CD4-positive, alpha-beta T cell treated with Interferon alpha-2 for 1 hour (primary cell): ENCODE data around the gene ZC3HAV1L.
"Not testable (repeated sequence)": the region's sequence is repeated elsewhere in the genome, so short reads cannot be mapped to it uniquely, and the experiment has no call there.

Source experiments
- DNase-seq, 2 donors: peaks; one replicate each; pipeline ENCODE4 v3.0.0-alpha.2; 2020 to 2022

The ZC3HAV1L gene

GRCh38 chr7:139051655-139052054, 15.8 kb upstream of the ZC3HAV1L start:
- no peak for DNase-seq

GRCh38 chr7:139049936-139050335, 14.1 kb upstream of the ZC3HAV1L start:
- DNase-seq = no peak

GRCh38 chr7:139049111-139049510, 13.3 kb upstream of the ZC3HAV1L start:
- no peak for DNase-seq

GRCh38 chr7:139047970-139048369, 12.1 kb upstream of the ZC3HAV1L start:
- no peak for DNase-seq

GRCh38 chr7:139046143-139046542, 10.3 kb upstream of the ZC3HAV1L start:
- no peak for DNase-seq

- peak in 1 of 2 donors; percentile 50 for DNase-seq
These were observed 9.3 kb upstream of the ZC3HAV1L start for GRCh38 chr7:139044813-139045794.

GRCh38 chr7:139043823-139044812, 8.3 kb upstream of the ZC3HAV1L start:
- DNase-seq = peak; percentile 63 to 79

GRCh38 chr7:139041378-139042085, 5.7 kb upstream of the ZC3HAV1L start:
- DNase-seq = no peak

- DNase-seq = no peak
These were observed 2.8 kb upstream of the ZC3HAV1L start for GRCh38 chr7:139038691-139039090.

- DNase-seq = no peak
These were observed 1.1 kb upstream of the ZC3HAV1L start for GRCh38 chr7:139036901-139037300.

- DNase-seq = no peak
These were observed 822 bp downstream of the ZC3HAV1L start for GRCh38 chr7:139034855-139035585.

- DNase-seq = no peak
These were observed 1.5 kb downstream of the ZC3HAV1L start for GRCh38 chr7:139034336-139034735.

GRCh38 chr7:139033346-139034114, 2.3 kb downstream of the ZC3HAV1L start:
- no peak for DNase-seq

GRCh38 chr7:139032473-139032872, 3.4 kb downstream of the ZC3HAV1L start:
- no peak for DNase-seq

GRCh38 chr7:139029353-139029752, 6.5 kb downstream of the ZC3HAV1L start:
- DNase-seq = no peak

GRCh38 chr7:139026551-139026950, 9.3 kb downstream of the ZC3HAV1L start:
- DNase-seq = no peak

GRCh38 chr7:139025861-139026260, 10.0 kb downstream of the ZC3HAV1L start:
- not testable (repeated sequence) for DNase-seq

- DNase-seq = no peak
These were observed 12.8 kb downstream of the ZC3HAV1L start for GRCh38 chr7:139023076-139023475.

GRCh38 chr7:139022286-139022685, 13.6 kb downstream of the ZC3HAV1L start:
- no peak for DNase-seq

GRCh38 chr7:139018910-139019309, 16.9 kb downstream of the ZC3HAV1L start:
- DNase-seq = no peak

GRCh38 chr7:139016931-139017511, 18.8 kb downstream of the ZC3HAV1L start:
- DNase-seq = peak; percentile 60 to 77
